Measurements from ENCODE around the gene WNT10A. TPM values are rescaled to one million over a fixed set of nuclear protein-coding genes. Genes with fewer than 3 reads are reported as not detected.

WNT10A gene
- total and polyA plus RNA-seq, 4 donors = 0.17 to 0.35 (median 0.29) TPM; not detected in 1

GRCh38 chr2:218873359-218874194 is 7.1 kb upstream of the WNT10A start:
- no peaks in the 10 kb centered on the region for H3K9me3 ChIP-seq (ENCODE audit: control insufficient read depth, insufficient read depth, low read length)
- H3K4me1 ChIP-seq (ENCODE audit: control insufficient read depth, insufficient read depth, low read length) = peaks cover 38% of the 10 kb centered on the region
- H3K36me3 ChIP-seq (ENCODE audit: control insufficient read depth, insufficient read depth, low read length) = no peaks in the 10 kb centered on the region
- peak in 1 of 6 donors; percentile 82 for DNase-seq (ENCODE audit: low read depth in 4 of 6, low spot score in 6 of 6)
- no peak overlapping the region for H3K4me3 ChIP-seq (ENCODE audit: low read depth, low read length)
- H3K27me3 ChIP-seq (ENCODE audit: control insufficient read depth, insufficient read depth, low read length) = peaks cover 93% of the 10 kb centered on the region
- no peak overlapping the region for H3K27ac ChIP-seq (ENCODE audit: low read depth, low read length)
- WGBS (ENCODE audit: insufficient coverage) = 5% methylated on average over 86 of the region's 86 CpGs

- H3K36me3 ChIP-seq (ENCODE audit: control insufficient read depth, insufficient read depth, low read length) = no peaks in the 10 kb centered on the region
- H3K4me3 ChIP-seq (ENCODE audit: low read depth, low read length) = no peak overlapping the region
- H3K4me1 ChIP-seq (ENCODE audit: control insufficient read depth, insufficient read depth, low read length) = peaks cover 55% of the 10 kb centered on the region
- 33% methylated on average over 2 of the region's 2 CpGs for WGBS (ENCODE audit: insufficient coverage)
- peaks cover 94% of the 10 kb centered on the region for H3K27me3 ChIP-seq (ENCODE audit: control insufficient read depth, insufficient read depth, low read length)
- DNase-seq (ENCODE audit: low read depth in 4 of 6, low spot score in 6 of 6) = no peak
- H3K9me3 ChIP-seq (ENCODE audit: control insufficient read depth, insufficient read depth, low read length) = no peaks in the 10 kb centered on the region
- H3K27ac ChIP-seq (ENCODE audit: low read depth, low read length) = no peak overlapping the region
Measured at GRCh38 chr2:218875692-218876246, 4.9 kb upstream of the WNT10A start.

GRCh38 chr2:218876562-218877219 is 4.0 kb upstream of the WNT10A start:
- Histone ChIP-seq H3K27ac (ENCODE audit: low read depth, low read length) (no peak overlapping the region), H3K4me1 (ENCODE audit: control insufficient read depth, insufficient read depth, low read length) (peaks cover 47% of the 10 kb centered on the region), H3K36me3 (ENCODE audit: control insufficient read depth, insufficient read depth, low read length) (no peaks in the 10 kb centered on the region), H3K4me3 (ENCODE audit: low read depth, low read length) (no peak overlapping the region), H3K9me3 (ENCODE audit: control insufficient read depth, insufficient read depth, low read length) (no peaks in the 10 kb centered on the region), H3K27me3 (ENCODE audit: control insufficient read depth, insufficient read depth, low read length) (peaks cover 94% of the 10 kb centered on the region)
- DNase-seq (ENCODE audit: low read depth in 4 of 6, low spot score in 6 of 6) = peak in 3 of 6 donors; percentile 77 to 95 (median 89)
- 0% methylated on average over 2 of the region's 3 CpGs for WGBS (ENCODE audit: insufficient coverage)

GRCh38 chr2:218877331-218877730 is 3.3 kb upstream of the WNT10A start:
- Histone ChIP-seq H3K27ac (ENCODE audit: low read depth, low read length) (no peak overlapping the region), H3K4me3 (ENCODE audit: low read depth, low read length) (no peak overlapping the region), H3K27me3 (ENCODE audit: control insufficient read depth, insufficient read depth, low read length) (peaks cover 94% of the 10 kb centered on the region), H3K36me3 (ENCODE audit: control insufficient read depth, insufficient read depth, low read length) (no peaks in the 10 kb centered on the region), H3K4me1 (ENCODE audit: control insufficient read depth, insufficient read depth, low read length) (peaks cover 43% of the 10 kb centered on the region), H3K9me3 (ENCODE audit: control insufficient read depth, insufficient read depth, low read length) (no peaks in the 10 kb centered on the region)
- no peak for DNase-seq (ENCODE audit: low read depth in 4 of 6, low spot score in 6 of 6)
- WGBS (ENCODE audit: insufficient coverage) = 62% methylated on average over 5 of the region's 6 CpGs

GRCh38 chr2:218877891-218878290 is 2.8 kb upstream of the WNT10A start:
- no peaks in the 10 kb centered on the region for H3K9me3 ChIP-seq (ENCODE audit: control insufficient read depth, insufficient read depth, low read length)
- no peak for DNase-seq (ENCODE audit: low read depth in 4 of 6, low spot score in 6 of 6)
- no peak overlapping the region for H3K27ac ChIP-seq (ENCODE audit: low read depth, low read length)
- peaks cover 40% of the 10 kb centered on the region for H3K4me1 ChIP-seq (ENCODE audit: control insufficient read depth, insufficient read depth, low read length)
- WGBS (ENCODE audit: insufficient coverage) = 13% methylated on average over 4 of the region's 5 CpGs
- H3K36me3 ChIP-seq (ENCODE audit: control insufficient read depth, insufficient read depth, low read length) = no peaks in the 10 kb centered on the region
- no peak overlapping the region for H3K4me3 ChIP-seq (ENCODE audit: low read depth, low read length)
- peaks cover 94% of the 10 kb centered on the region for H3K27me3 ChIP-seq (ENCODE audit: control insufficient read depth, insufficient read depth, low read length)

GRCh38 chr2:218878486-218878885 is 2.2 kb upstream of the WNT10A start:
- H3K4me1 ChIP-seq (ENCODE audit: control insufficient read depth, insufficient read depth, low read length) = peaks cover 39% of the 10 kb centered on the region
- H3K4me3 ChIP-seq (ENCODE audit: low read depth, low read length) = no peak overlapping the region
- peaks cover 94% of the 10 kb centered on the region for H3K27me3 ChIP-seq (ENCODE audit: control insufficient read depth, insufficient read depth, low read length)
- no peaks in the 10 kb centered on the region for H3K9me3 ChIP-seq (ENCODE audit: control insufficient read depth, insufficient read depth, low read length)
- H3K36me3 ChIP-seq (ENCODE audit: control insufficient read depth, insufficient read depth, low read length) = no peaks in the 10 kb centered on the region
- DNase-seq (ENCODE audit: low read depth in 4 of 6, low spot score in 6 of 6) = no peak
- 37% methylated on average over 4 of the region's 6 CpGs for WGBS (ENCODE audit: insufficient coverage)
- H3K27ac ChIP-seq (ENCODE audit: low read depth, low read length) = no peak overlapping the region

- Histone ChIP-seq H3K27me3 (ENCODE audit: control insufficient read depth, insufficient read depth, low read length) (peaks cover 92% of the 10 kb centered on the region), H3K4me3 (ENCODE audit: low read depth, low read length) (no peak overlapping the region), H3K36me3 (ENCODE audit: control insufficient read depth, insufficient read depth, low read length) (no peaks in the 10 kb centered on the region), H3K4me1 (ENCODE audit: control insufficient read depth, insufficient read depth, low read length) (peaks cover 42% of the 10 kb centered on the region), H3K27ac (ENCODE audit: low read depth, low read length) (no peak overlapping the region), H3K9me3 (ENCODE audit: control insufficient read depth, insufficient read depth, low read length) (no peaks in the 10 kb centered on the region)
- 17% methylated on average over 9 of the region's 16 CpGs for WGBS (ENCODE audit: insufficient coverage)
- no peak for DNase-seq (ENCODE audit: low read depth in 4 of 6, low spot score in 6 of 6)
Measured at GRCh38 chr2:218878926-218879761, 1.5 kb upstream of the WNT10A start.

GRCh38 chr2:218879776-218880101 is 913 bp upstream of the WNT10A start:
- WGBS (ENCODE audit: insufficient coverage) = 4% methylated on average over 10 of the region's 11 CpGs
- Histone ChIP-seq H3K4me3 (ENCODE audit: low read depth, low read length) (no peak overlapping the region), H3K4me1 (ENCODE audit: control insufficient read depth, insufficient read depth, low read length) (peaks cover 42% of the 10 kb centered on the region), H3K9me3 (ENCODE audit: control insufficient read depth, insufficient read depth, low read length) (no peaks in the 10 kb centered on the region), H3K27ac (ENCODE audit: low read depth, low read length) (no peak overlapping the region), H3K27me3 (ENCODE audit: control insufficient read depth, insufficient read depth, low read length) (peaks cover 90% of the 10 kb centered on the region), H3K36me3 (ENCODE audit: control insufficient read depth, insufficient read depth, low read length) (no peaks in the 10 kb centered on the region)
- DNase-seq (ENCODE audit: low read depth in 4 of 6, low spot score in 6 of 6) = no peak

- H3K4me3 ChIP-seq (ENCODE audit: low read depth, low read length) = no peak overlapping the region
- no peaks in the 10 kb centered on the region for H3K9me3 ChIP-seq (ENCODE audit: control insufficient read depth, insufficient read depth, low read length)
- H3K4me1 ChIP-seq (ENCODE audit: control insufficient read depth, insufficient read depth, low read length) = peaks cover 42% of the 10 kb centered on the region
- 2% methylated on average over 23 of the region's 24 CpGs for WGBS (ENCODE audit: insufficient coverage)
- no peak overlapping the region for H3K27ac ChIP-seq (ENCODE audit: low read depth, low read length)
- no peak for DNase-seq (ENCODE audit: low read depth in 4 of 6, low spot score in 6 of 6)
- peaks cover 84% of the 10 kb centered on the region for H3K27me3 ChIP-seq (ENCODE audit: control insufficient read depth, insufficient read depth, low read length)
- H3K36me3 ChIP-seq (ENCODE audit: control insufficient read depth, insufficient read depth, low read length) = no peaks in the 10 kb centered on the region
Measured at GRCh38 chr2:218880859-218881594, 375 bp downstream of the WNT10A start.

Data from spinal cord (tissue), 10 donors.